Inflammatory macrophage treated with lipopolysaccharide for 1 hour (primary cell): ENCODE measurements around the gene ERC1.
"Not testable (repeated sequence)": the region's sequence is repeated elsewhere in the genome, so short reads cannot be mapped to it uniquely, and the experiment has no call there.

Experiments
- DNase-seq, 2 donors: peaks; one replicate each; pipeline ENCODE4 v3.0.0-alpha.2; 2020 to 2022

The ERC1 gene

DNA sequence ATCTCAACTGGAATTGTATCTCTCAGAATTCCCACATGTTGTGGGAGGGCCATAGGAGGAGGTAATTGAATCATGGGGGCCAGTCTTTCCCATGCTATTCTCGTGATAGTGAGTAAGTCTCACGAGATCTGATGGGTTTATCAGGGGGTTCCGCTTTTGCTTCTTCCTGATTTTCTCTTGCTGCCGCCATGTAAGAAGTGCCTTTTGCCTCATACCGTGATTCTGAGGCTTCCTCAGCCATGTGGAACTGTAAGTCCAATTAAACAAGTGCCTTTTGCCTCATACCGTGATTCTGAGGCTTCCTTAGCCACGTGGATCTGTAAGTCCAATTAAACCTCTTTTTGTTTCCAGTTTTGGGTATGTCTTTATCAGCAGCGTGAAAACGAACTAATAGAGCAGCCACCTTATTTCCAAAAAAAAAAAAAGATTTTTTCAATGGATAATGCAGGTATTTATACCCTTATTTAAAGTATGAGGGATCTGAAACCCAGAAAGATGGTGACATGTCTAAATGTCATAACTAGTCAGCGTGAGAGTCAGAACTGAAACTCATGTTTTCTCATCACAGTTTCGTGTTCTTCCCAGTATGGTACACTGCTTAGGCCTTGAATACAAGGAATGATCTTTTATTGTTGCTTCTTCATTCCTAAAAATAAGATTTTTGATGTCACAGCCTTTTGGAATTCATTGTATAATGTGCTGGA is 89.6 kb downstream of the ERC1 start:
- DNase-seq: peak in 1 of 2 donors; percentile 41

DNA sequence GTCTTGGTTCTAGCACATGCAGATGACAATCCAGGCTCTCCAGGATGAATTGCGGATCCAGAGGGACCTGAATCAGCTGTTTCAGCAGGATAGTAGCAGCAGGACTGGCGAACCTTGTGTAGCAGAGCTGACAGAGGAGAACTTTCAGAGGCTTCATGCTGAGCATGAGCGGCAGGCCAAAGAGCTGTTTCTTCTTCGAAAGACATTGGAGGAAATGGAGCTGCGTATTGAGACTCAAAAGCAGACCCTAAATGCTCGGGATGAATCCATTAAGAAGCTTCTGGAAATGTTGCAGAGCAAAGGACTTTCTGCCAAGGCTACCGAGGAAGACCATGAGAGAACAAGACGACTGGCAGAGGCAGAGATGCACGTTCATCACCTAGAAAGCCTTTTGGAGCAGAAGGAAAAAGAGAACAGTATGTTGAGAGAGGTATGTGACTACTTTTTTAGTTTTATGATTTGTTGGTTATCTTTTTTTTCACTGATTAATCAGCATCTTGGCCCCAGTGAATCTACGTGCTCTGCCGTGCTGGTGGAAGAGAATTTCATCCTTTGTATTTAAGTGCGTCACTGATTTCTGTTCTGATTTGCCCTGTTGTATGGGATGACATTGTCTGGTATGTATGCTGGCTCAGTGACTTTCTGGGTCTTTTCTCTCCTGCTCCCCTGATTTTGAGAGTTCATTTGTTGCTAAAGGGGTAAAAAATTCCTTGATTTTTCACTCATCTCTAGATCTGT is 92.3 kb downstream of the ERC1 start:
- DNase-seq: no peak

DNA sequence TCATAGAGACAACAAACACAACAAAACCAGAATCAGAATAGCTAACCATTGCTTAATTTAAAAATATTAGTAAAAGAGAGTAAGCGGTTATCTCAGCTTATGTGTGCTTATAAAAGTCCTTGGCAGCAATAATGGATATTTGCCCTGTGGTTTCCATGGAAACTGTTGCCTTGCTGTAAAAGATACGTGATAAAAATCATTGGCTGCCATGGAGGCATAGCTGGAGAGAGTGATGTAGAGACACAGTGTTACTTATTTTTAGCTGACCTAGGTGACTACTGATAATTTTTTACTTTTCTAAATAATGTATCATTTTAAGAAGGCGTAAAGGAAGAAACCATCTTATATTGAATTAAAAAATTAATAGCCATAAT is 92.9 kb downstream of the ERC1 start:
- no peak for DNase-seq

DNA sequence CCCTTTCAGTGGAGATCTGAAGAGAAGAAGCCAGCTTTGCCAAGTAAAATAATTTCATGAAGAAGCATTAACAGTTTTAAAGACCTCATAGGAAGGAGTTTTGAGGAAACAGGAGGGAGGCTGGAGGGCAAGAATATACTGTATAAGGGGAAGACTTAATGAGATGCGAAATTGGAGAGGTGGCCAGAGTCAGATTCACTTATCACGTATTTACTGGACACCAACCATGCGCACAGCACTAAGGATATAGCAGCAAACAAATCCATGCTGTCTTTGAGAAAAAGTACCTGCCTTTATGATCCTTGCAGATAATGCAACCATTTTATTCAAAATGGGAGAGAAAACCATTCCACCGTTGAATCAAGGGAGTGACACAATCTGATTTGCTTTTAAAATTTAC is 100.3 kb downstream of the ERC1 start:
- DNase-seq: no peak

DNA sequence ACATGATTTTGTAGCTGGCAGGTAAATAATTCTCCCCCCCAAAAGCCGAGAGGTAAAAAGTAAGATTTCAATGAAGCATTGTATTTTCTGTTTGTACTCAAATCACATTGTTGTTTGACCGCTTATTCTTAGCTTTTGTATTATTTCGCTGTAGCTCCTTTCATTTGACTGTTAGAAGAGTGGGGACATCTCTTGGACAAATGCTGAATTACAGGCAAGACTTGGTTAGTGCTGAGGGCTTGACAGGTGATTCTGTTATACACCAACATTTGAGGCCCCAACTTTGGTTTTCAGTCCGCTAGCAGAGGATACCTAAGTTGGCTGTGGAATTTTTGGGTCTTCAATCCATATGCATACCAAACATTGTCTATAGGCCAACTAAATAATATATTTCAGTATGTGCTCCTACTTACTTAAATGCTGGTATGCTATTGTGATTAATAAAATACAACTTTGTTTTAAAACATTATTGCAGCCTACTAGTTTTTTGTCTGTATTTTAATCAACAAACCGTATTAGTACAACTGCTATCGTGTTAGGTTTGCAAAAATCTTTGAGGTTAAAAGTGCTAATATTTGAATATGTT is 102.2 kb downstream of the ERC1 start:
- peak in 1 of 2 donors; percentile 81 for DNase-seq

DNA sequence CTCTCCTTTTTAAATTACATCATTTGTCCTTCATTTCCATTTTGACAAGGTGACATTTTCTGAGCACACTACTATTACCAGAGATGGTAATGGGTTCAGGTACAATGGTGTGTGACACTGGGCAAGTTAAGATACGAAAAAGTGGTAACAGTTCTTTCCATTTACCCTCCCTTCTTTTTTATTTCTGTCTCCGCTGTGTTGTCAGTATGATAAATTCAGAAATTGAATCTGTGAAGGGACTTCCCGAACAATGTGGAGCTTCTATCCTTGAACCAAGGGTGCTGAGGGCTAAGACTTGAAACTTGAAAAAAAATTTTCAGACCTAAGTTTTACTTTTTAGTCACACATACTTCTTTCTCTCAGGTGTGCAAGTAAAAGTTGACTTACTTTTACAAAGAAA is 103.7 kb downstream of the ERC1 start:
- DNase-seq: no peak

DNA sequence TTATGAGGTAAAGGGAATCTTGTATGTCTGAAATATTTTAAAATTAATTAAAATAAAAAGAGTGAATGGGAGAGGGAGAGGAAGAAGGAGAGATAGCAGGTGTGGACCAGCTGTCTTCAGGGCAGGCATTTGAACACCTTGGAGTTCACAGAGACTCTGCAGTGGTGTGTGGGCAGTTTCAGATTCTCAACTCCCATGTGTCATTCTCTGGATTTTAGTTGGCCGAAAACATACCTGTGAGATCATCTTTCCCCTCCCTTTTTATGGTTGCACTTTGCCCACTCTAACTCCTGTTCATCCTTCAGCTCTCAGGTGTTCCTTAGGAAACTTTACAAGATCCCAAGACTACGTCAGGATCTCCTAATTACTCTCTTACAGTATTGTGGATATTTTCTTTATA is 108.1 kb downstream of the ERC1 start:
- DNase-seq: no peak

DNA sequence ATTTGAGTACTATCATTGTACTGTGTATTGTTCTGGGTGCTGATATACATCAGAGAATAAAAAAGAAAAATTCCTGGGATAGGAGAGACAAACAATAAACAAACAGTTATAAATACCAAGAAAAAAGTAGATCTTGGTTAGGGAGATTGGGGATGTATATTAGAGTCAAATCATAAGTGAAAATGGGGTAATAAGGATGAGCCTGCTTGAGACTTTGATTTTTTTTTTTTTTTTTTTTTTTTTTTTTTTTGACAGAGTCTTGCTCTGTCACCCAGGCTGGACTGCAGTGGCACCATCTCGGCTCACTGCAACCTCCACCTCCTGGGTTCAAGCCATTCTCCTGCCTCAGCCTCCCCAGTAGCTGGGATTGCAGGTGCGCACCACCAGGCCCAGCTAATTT is 108.6 kb downstream of the ERC1 start:
- not testable (repeated sequence) for DNase-seq

DNA sequence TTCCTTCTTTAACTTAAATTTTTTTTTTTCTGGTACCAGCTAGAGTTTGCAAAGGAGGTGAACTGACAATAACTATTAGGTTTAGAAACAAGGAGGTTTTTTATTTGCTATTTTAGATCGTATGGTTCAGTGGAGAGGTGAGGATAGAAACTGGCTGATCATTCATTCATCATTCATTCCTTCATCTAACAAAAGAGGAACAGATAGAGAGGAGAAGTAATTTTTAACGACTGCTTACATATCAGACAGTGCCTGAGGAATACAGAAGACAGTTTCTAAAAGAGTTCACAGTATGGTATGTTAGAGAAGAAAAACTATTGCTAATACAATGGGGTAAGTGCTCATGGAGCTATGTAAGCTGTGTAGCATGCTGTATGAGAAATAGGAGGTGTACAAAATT is 111.1 kb downstream of the ERC1 start:
- no peak for DNase-seq

DNA sequence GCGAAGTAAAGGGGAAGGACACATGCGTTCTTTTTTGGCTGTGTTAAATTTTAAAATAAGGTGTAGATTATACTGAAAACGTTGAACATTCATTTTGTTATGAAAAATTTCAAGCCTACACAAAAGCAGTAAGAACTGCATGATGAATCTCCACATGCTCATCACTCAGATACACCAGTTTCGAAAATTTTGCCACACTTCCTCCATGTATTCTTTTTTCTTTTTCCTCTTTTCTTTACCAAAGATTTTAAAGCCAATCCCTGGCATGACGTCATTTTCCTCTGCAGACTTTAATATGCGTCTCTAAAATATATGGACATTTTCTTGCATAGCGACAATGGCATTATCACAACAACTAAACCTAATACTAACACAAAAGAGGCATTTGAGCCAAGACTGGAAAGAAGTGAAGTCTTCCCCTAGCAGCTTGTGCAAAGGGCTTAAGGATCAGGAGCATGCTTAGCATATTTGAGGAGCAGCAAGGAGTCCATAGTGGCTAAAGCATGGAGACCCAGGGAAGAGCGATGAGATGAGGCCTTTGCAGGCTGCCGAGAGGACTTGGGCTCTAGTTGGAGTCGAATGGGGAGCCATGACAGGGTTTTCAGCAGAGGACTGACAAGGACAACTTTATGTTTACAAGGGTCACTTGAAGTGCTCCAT is 111.9 kb downstream of the ERC1 start:
- DNase-seq: peak; percentile 50 to 74

DNA sequence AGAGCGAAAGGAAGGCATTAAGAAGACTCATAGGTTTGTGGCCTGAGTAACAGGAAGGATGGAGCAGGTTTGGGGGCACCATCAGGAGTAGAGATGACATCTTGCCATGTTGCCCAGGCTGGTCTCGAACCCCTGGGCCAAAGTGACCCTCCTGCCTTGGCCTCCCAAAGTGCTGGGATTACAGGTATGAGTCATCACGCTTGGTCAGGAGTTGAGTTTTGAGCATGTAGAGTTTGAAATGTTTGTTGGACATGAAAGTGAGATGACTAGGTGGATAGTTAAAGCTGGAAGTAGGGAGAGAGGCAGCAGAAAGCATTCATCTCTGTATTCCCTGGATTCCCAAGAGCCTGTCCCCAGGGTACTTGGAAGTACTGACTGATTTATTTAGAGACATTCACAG is 112.6 kb downstream of the ERC1 start:
- DNase-seq: no peak

DNA sequence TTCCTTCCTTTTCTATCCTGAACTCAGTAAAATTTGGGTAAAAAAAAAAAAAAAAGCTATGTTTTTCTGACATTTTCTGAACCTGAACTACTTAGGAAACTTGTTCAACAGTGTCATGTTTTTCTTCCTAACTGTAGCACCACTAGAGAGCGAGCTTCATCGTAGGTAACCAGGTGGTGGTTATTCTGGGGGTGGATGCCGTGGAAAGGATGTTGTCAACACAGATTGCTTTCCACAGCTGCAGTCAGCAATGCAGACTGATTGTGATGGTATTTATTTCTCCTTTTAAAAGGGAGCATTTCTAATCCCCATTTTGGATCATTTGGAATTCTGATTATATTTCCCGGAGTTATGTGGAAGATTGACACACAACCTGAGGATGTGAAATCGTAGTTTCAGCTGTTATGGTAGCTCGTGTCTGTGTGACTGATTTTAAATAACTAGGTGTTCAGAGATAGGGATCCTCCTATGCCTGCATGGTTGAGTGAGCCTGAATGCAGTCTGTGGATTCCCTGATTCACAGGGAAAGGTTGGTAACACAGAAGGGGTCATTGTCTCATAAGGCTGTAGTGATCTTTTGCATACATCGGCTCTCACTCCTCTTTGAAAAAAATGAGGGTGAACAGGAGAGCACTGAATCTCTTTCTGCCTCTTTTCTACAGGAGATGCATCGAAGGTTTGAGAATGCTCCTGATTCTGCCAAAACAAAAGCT is 113.2 kb downstream of the ERC1 start:
- no peak for DNase-seq

DNA sequence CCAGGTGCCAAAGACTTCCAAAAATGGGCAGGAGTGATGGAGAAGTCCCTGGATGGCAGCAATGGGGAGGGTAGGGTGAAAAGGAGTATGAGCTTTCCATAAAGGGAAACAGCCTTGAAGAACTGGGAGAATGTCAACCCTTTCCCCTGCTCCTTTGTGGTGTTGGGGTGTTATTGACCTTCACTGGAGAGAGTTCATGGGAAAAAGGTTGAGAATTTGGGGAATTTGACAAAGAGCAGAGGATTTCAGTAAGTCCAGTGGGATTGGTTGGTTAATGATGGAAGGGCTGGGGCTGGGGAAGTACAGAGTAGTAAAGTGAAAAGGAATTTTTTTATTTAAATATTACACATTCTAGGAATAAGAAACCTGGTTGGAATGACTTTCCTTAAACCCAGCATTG is 116.6 kb downstream of the ERC1 start:
- DNase-seq: no peak

DNA sequence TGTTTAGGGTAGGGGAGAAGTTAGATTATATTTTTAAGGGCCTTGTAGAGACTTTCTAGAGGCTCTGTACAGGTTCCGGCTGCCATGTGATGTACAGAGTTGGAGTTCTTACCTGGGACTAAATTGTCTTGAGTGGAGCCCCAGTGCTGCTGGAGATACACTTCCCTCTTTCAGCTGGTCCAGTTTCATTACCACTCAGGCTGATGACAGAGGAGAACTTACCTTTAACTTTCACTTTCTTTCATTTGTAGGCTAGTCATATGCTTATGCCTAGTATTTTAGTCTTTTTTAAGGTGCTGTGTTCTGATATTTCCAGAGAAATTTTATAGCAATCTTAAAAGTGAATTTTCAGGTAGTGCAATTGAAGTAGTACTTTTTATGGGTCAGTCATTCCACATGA is 117.3 kb downstream of the ERC1 start:
- peak; percentile 32 to 43 for DNase-seq

DNA sequence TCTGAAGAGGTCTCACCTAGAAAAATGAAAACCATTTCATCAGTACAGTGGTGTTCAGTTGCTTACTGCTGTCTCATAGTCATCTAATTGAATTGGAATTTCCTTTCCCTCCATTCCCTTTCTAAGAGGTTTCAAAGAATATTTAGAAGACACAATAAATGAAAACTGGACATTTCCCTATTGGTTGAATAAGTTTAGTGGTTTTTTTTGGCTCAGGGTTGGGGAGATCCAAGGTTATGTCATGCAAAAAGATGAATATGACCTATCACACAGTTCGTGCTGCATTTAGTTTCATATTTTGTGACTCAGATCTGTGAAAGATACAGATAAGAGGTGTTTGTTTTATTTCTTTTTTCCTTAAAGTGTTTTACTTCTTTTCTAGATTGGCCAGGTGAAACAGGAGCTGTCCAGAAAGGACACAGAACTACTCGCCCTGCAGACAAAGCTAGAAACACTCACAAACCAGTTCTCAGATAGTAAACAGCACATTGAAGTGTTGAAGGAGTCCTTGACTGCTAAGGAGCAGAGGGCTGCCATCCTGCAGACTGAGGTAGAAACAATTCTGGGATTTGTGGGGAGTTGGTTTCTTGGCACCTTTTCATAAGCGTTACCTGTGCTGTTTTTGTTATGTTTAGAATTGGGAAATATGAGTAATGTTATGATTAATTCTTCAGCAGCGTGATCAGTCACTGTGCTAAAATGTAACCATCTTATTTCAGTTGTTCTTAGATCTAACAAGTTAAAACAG is 124.6 kb downstream of the ERC1 start:
- DNase-seq: no peak

DNA sequence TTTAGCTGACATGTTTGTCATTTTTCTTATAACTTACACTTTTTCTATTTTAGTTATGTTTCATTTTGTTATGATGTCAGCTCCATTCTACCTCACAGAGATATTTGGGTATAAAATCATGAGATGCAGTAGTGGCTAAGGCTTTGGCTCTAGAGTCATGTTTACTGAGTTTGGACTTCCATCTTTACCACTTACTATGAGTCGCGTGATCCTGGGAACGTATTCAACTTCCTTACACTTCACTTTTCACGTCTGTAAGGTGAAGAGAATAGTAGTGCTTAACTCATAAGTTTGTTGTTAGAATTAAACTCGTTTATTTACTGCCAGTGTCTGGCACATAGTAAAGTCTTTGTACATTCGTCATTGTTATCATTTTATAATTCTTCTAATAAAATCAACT is 126.3 kb downstream of the ERC1 start:
- DNase-seq: no peak

DNA sequence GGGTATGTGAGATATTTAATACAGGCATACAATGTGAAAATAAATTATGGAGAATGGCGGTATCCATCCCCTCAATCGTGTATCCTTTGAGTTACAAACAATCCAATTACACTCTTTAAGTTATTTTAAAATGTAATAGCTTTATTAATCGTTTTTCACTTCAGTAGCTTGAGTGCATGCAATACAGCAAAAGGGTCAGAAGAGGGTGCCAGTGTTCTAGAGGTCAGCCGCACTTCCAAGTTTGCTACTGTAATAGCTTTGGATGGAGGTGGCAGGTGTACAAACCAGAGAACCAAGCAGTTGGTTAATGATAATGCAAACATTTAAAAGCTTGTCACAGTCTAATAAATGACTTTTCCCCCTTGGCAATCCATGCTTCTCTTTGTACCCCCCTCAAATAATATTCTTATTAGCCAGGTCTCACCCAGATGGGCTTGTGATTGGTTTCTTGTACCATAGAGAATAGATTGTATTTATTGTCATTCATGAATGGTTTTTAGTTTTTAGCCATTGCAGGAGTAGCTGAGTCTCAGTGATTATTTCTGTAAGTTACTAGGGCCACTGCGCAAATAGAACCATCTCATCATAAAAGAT is 127.0 kb downstream of the ERC1 start:
- peak; percentile 21 to 89 for DNase-seq

DNA sequence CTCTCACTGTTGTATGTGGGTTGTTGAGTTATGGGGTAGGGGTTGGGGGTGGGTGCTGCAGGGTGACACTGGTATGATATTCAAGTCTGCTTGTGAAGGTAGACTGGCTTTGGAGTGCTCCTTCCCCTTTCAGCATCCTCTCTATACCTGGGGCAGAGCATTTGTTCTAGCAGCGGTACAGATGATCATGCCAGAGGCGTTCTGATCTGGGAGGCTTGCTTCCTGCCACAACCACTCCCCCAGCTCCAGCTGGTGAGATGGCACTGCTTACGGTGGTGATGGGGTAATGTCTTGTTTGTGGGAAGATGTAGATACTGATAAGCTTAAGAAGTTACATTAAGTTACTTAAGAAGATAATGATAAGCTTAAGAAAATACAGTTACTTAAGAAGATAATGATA is 131.8 kb downstream of the ERC1 start:
- no peak for DNase-seq

DNA sequence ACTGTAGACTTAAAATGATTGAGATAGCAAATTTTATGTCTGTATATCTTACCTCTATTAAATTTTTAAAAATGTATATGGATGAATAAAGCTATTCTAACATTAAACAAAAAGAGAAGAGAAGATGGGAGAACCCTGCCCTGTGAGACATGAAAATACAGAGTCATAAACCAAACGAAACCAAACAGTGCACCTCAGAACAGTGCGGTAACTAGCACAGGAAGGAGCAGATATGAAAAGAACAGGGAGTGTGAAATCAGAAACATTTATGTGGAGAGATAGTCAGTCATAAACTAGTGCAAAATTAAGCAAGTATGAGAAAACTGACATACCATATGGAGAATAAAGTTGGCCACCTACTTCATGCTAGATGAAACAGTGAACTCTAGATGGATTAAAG is 135.1 kb downstream of the ERC1 start:
- no peak for DNase-seq

DNA sequence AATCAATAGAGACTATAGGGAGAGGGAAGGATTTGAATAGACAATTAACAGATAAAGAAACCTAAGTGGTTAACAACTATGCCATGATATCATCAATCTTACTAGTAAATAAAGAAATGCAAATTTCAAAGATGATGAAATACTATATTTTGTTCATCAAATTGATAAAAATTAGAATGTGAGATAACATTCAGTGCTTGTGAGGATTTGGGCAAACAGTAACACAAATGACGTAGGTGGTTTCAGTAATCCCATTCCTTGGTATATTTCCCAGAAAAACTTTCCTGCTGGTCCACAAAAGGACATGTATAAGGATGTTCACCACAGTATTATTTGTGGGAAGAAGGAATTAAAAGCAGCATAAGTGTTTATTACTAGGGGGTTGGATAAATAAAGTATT is 136.0 kb downstream of the ERC1 start:
- no peak for DNase-seq

DNA sequence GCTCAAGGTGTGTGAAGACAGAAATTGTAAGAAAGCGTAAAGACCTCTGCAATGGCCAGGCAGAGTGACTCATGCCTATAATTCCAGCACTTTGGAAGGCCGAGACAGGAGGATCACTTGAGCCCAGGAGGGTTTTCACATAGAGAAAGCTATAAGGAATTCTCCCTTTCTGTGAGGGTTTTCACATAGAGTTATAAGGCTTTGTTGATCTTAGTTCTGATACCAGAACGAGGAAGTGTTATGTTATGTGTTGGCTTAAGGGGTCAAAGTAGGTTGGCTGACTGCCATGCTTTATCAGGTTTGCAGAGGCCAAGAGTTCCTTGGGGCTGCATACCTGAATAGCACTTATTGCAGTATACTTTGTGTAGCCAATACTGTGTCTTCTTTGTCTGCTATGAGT is 139.1 kb downstream of the ERC1 start:
- DNase-seq: no peak

DNA sequence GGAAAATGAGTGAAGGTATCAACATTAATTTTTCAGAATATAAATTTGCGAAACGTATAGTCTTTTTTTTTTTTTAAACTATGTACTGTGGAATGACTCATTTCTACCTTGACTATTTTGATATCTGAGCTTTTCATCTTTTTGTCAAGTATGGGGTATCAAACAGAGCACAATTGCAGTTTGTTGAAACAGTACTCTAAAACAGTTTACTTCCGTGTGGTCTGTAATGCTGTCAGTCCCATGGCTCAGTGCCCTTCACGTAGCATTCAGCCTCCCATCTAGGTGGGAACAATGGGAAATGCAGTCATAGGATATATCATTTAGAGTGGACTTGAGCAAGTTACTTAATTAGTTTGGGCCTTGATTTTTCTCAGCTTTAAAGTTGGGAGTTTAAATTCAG is 139.5 kb downstream of the ERC1 start:
- no peak for DNase-seq
